GM21576 (cell line): ENCODE results near the gene TBCE.
"Not testable (repeated sequence)": the region's sequence is repeated elsewhere in the genome, so short reads cannot be mapped to it uniquely, and the experiment has no call there.

Experiments
- ATAC-seq: cut with Tn5 transposase; IDR thresholded peaks from one replicate; pipeline ENCODE4 v1.9.1; 2021; ENCODE audit warnings: mild to moderate bottlenecking, moderate library complexity; ENCODE audit not compliant: unreplicated experiment

The TBCE gene

DNA sequence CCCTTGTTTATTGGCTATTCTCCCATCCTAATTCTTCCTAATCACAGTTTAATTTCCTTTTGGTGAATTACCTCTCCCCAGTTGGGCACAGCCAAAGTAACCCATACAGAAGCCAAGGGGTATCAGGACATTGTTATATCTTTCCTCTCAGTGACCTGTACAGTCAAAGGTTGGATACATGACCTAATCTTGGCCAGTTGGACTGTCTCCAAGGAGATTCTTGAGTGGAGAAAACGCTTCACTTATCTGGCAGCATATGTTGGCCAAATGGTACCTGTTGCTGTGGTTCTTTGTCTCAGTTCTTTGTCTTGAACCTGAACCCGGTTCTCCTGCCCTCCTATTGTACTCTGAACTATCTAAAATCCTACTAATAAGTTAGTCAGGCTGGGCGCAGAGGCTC, 15.3 kb upstream of the TBCE start:
- ATAC-seq = no peak

DNA sequence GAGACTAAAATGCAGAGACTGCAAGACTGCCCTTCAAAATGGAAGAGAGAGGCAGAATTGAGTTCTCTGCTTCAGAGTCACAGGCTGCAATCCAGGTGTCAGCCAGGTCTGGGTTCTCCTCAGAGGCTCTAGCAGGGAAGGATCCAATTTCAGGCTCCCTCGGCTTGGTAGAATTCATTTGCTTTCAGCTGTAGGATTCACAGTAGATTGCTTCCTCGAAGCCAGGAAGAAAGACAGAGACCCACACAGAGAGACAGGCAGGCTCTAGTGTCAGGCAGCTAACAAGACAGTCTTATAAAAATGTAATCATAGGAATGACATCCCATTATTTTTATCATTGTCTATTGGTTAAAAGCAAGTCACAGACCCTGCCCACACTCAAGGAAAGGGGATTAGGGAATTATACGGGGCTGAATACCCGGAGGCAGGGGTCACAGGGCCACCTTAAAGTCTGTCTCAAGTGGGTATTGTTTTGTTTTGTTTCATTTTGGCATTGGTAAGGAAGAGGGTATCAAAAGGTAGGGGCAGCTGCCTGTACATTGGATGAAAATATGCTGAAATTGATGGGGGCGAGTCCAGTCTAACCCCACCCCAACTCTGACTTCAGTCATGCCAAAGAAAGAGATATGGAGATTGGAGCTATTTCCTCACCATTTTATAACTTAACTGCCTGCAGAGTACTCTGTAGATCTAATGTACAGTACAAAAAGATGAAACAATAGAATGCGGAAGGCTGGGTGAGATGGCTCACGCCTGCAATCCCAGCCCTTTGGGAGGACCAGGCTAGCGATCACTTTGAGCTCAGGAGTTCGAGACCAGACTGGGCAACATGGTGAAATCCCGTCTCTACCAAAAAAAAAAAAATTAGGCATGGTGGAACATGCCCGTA, 9.5 kb upstream of the TBCE start:
- ATAC-seq = no peak

DNA sequence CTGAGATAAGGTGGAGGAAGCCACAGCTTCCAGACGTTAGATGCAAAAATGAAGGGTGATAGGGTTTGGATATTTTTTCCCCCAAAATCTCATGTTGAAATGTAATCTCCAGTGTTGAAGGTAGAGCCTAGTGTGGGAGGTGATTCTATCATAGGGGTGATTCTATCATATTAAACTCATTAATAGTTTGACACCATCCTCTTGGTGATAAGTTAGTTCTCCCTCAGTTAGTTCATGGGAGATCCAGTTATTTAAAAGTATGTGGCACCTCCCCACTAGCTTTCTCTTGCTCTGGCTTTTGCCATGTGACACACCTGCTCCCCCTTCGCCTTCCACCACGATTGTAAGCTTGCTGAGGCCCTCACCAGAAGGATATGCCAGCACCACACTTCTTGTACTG, 8.3 kb upstream of the TBCE start:
- no peak for ATAC-seq

DNA sequence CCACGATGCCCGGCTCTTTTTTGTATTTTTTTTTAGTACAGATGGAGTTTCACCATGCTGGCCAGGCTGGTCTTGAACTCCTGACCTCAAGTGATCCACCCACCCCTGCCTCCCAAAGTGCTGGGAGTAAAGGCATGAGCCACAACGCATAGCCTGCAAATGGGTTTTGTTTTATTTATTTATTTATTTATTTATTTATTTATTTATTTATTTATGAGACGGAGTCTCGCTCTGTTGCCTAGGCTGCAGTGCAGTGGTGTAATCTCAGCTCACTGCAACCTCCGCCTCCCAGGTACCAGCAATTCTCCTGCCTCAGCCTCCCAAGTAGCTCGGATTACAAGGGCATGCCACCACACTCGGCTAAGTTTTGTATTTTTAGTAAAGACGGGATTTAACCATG, 3.0 kb upstream of the TBCE start:
- ATAC-seq = not testable (repeated sequence)

DNA sequence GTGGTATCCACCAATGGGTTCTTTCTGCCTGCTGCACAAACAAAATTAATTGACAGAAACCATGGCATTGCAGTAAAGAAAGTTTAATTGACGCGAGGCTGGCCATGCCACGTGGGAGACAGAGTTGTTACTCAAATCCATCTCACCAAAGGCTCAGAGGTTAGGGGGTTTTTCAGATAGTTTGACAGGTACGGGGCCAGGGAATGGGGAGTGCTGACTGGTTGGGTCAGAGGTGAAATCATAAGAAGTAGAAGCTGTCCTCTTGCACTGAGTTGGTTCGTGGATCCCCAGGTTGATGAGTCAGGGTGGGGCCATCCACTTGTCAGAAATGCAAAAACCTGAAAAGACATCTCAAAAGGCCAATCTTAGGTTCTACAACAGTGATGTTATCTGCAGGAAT, 941 bp upstream of the TBCE start:
- ATAC-seq = no peak

DNA sequence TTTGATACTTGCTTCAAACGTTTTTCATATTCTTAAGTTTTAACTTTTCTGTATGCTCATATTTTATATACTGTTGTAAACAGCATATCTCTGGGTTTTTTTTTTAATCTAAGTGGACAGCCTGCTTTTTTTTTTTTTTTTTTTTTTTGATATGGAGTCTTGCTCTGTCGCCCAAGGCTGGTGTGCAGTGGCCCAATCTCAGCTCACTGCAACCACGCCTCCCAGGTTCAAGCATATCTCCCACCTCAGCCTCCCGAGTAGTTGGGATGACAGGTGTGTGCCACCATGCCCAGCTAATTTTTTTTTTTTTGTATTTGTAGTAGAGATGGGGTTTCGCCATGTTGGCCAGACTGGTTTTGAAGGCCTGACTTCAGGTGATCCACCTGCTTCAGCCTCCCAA, 1.2 kb downstream of the TBCE start:
- ATAC-seq = no peak

DNA sequence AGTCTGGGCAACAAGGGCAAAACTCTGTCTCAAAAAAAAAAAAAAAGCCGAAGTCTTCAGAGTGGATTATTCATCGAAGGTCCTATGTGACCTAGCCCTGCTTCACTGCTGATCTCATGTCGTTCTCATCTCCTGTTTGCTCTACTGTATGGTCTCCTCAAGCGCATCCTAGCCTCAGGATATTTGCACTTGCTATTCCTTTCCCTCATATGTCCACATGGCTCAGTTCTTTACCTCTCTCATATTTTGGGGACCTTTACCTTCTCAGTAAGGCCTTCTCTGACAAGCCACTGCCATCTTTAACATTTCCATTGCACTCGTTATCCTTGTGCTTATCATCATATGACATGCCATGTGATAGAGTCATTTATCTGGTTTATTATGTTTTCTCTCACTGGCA, 2.6 kb downstream of the TBCE start:
- ATAC-seq = no peak

DNA sequence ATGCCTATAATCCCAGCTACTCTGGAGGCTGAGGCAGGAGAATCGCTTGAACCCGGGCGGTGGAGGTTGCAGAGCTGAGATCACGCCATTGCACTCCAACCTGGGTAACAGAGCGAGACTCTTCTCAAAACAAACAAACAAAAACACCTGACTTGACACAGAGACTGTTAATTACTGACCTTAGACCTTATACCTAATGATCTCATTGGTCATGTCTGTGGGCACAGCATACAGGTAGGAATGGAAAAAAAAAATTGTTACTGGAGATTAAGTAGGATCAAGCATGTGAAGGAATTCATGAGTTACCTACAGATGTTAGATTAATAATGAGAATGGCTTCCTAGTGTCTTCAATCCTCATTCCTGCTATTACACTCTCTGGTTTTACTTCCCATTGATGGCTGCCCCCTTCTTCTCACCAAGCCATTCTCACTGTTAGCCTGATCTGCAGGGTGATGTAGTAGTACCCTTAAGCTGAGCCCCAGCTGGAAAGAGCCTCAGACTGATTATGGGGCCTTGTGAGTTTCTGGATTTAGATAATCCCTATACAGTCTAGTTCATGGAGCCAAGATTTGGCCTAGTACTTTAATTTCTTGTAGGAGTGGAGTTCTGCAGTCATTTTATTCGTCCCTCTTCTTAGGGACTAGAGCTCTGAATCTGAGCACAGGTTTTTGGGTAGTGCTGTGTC, 8.8 kb downstream of the TBCE start:
- no peak for ATAC-seq

DNA sequence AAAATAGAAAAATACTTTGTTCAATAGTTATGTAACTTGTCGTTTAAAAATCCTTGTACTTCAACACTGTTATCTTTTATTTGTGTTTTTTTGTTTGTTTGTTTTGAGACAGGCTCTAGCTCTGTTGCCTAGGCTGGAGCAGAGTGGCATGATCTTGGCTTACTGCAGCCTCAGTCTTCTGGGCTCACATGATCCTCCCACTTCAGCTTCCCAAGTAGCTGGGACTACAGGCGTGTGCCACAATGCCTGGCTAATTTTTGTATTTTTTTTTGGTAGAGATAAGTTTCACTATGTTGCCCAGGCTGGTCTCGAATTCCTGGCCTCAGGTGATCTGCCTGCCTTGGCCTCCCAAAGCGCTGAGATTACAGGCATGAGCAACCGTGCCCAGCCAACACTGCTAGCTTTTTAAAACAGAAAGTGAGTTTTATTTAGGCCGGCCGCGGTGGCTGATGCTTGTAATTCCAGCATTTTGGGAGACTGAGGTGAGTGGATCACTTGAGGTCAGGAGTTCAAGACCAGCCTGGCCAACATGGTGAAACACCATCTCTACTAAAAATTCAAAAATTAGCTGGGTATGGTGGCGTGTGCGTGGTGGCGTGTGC, 11.0 kb downstream of the TBCE start:
- ATAC-seq = not testable (repeated sequence)

DNA sequence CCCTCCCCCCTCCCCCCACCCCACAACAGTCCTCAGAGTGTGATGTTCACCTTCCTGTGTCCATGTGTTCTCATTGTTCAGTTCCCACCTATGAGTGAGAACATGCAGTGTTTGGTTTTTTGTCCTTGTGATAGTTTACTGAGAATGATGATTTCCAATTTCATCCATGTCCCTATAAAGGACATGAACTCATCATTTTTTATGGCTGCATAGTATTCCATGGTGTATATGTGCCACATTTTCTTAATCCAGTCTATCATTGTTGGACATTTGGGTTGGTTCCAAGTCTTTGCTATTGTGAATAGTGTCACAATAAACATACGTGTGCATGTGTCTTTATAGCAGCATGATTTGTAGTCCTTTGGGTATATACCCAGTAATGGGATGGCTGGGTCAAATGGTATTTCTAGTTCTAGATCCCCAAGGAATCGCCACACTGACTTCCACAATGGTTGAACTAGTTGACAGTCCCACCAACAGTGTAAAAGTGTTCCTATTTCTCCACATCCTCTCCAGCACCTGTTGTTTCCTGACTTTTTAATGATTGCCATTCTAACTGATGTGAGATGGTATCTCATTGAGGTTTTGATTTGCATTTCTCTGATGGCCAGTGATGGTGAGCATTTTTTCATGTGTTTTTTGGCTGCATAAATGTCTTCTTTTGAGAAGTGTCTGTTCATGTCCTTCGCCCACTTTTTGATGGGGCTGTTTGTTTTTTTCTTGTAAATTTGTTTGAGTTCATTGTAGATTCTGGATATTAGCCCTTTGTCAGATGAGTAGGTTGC, 14.9 kb downstream of the TBCE start:
- ATAC-seq = not testable (repeated sequence)

DNA sequence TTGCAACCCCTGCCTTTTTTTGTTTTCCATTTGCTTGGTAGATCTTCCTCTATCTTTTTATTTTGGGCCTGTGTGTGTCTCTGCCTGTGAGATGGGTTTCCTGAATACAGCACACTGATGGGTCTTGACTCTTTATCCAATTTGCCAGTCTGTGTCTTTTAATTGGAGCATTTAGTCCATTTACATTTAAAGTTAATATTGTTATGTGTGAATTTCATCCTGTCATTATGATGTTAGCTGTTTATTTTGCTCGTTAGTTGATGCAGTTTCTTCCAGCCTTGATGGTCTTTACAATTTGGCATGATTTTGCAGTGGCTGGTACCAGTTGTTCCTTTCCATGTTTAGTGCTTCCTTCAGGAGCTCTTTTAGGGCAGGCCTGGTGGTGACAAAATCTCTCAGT, 18.4 kb downstream of the TBCE start:
- not testable (repeated sequence) for ATAC-seq

DNA sequence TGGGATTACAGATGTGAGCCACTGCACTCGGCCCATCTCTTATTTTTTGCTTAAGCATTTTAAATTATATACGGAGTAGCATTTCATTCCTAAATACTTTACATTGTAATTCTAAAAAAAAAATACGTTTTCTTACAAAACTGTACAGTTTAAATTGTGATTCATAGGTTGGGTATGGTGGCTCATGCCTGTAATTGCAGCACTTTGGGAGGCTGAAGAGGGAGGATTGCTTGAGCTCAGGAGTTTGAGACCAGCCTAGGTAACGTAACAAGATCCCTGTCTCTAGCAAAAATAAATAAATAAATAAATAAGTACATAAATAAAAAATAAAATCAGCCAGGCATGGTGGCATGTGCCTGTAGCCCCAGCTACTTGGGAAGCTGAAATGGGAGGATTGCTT, 24.6 kb downstream of the TBCE start:
- no peak for ATAC-seq

DNA sequence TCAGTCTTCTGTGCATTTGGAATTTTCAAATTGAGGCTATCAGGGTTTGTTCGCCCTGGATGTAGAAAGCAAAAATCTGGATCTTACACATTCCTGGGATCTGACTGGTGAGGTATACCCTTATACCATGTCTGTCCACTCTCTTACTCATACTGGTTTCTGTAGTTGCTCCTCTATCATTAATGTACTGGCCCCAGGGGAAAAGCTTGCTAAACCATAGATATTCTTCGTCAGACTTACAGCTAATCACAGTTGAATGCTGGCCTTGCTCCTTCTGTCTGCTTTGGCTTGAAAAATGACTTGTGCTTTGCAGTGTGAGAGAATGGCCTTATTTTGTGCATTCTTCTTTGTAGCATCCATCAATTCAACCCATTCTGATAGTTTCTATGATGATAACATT, 30.5 kb downstream of the TBCE start:
- ATAC-seq = no peak

DNA sequence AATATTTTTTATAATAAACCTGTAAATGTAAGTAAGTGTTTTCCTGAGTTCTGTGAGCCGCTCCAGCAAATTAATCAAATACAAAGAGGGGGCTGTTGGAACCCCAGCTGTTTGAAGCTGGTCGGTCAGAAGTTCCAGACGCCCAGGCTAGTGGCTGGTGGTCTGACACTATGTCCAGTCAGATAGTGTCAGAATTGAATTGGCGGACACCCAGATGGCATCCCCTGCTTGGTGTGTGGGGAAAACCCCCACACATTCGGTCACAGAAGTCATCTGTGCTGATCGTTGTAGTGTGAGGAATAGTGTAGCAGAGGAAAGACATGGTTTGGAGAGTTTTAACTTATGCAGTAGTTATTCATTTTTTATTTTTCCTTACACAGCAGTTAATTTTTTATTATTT, 32.4 kb downstream of the TBCE start:
- ATAC-seq = no peak

DNA sequence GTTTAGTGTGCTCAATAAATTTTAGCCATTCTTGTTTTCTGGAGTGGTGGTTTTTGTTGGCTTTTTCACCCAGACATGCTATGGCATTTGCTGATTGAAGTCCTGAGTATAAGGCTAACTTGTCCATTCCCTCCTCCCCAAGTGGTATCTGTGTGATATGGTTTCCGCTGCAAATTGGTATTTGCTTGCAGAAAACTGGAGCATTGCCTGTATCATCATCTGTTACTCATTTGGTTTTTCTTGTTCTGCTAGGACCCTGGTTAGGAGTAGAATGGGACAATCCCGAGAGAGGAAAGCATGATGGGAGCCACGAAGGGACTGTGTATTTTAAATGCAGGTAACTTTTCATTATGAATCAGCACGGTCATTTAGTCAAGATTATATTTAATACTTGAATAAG, 34.0 kb downstream of the TBCE start:
- ATAC-seq = no peak

DNA sequence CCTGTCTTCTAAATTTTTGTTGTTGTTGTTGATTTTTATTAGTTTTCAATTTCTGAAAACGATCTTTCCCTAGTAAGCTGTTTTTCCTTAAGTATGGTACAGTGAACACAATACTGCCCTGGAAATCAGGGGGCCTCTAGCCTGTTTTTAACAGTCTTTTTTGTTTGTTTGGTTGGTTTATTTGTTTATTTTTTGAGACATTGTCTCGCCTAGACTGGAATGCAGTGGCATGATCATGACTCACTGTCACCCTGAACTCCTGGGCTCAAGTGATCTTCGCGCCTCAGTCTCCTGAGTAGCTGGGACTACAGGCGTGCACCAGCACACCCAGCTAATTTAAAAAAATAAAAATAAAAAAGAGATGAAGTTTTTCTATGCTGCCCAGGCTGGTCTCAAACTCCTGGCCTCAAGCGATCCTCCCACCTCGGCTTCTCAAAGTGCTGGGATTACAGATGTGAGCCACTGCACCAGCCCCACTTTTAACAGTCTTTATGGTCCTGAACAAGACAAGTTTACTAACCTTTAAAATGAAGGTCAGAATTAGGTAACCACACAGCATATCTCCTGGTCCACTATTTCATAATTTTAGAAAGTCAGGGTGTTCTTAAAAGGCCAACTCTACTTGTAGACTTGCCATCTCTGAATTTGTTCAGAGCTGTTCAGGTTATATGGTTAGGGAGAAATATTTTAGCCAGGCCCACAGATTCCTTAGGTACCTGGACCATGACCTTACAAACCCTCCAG, 35.4 kb downstream of the TBCE start:
- ATAC-seq = no peak

DNA sequence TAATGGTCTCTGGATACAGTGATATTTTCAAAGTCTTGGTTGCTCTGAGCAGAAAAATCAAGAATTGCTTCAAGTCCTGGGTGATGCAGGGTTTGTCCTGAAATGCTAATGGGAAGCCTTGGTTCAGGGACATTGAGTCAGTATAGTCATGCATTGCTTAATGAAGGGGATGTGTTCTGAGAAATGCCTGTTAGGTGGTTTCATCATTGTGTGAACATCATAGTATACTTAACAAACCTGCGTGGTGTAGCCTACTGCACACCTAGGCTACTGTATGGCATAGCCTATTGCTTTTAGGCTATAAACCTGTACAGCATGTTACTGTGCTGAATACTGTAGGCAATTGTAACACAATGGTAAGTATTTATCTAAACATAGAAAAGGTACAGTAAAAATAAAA, 36.4 kb downstream of the TBCE start:
- no peak for ATAC-seq

DNA sequence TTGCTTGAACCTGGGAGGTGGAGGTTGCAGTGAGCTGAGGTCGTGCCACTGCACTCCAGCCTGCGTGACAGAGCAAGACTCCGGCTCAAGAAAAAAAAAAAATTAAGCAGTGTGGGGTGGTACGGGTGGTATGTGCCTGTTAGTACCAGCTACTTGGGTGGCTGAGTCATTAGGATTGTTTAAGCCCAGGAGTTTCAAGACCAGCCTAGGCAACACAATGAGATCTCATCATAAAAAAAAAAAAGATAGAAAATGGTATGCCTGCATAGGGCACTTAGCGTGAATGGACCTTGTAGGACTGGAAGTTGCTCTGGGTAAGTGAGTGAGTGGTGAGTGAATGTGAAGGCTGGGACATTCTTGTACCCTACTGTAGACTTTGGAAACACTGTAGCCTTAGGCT, 37.0 kb downstream of the TBCE start:
- no peak for ATAC-seq

DNA sequence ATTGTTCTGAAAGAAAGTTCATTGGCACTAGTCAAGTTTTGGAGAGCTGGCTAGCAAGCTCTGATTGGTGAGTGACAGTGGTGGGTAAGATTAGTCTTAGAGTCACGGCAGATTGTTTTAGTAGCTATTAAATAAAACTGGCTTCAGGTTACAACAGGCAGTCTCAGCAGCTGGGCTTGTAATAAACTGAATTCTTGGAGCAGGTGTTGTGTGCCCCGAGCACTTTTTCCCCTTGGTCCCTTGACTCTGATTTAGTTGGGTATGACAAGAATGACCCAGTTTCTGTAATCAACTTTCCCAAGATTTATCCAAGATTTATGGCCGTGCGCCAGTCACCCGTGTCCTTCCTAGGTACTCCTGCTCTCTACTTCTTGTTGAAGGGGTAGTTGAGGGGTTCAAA, 40.2 kb downstream of the TBCE start:
- ATAC-seq = no peak

DNA sequence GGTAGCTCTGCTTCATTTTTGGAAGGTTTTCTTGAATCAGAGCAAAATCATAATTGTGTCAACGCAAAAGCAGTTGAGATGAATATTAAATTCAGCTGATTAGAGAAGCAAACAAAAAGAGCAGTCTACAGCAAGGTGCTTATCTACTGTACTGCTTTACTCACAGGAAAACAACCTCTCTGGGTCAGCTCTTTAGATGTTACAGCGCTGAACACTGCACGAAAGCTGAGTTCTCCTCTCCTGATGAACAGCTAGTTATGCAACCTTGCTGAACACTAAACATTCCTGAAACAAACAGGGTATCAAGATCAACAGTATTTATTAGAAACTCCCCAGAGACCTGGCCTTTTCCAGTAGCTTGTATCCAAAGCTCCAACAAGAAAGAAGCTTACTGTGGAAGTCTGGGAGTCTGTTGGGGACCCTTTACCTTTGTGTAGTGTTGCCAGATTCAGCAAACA, 41.3 kb downstream of the TBCE start:
- ATAC-seq = no peak
